ENCODE results near the gene SPEG.

SPEG gene

GRCh38 chr2:219464286-219465032, 29.8 kb downstream of the SPEG start:
- no peak for TF ChIP-seq FOXM1 (IDR thresholded peaks at IDR 0.05; ENCODE audit: borderline replicate concordance, low read depth)
- no peak for TF ChIP-seq TCF12 (IDR thresholded peaks at IDR 0.05; ENCODE audit: low read depth)
- TF ChIP-seq EGR1 (IDR thresholded peaks at IDR 0.05), result no peak
- TF ChIP-seq TAF1 (IDR thresholded peaks at IDR 0.05; ENCODE audit: low read depth), result no peak
- TF ChIP-seq, protein P1, sequence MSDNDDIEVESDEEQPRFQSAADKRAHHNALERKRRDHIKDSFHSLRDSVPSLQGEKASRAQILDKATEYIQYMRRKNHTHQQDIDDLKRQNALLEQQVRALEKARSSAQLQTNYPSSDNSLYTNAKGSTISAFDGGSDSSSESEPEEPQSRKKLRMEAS (IDR thresholded peaks at IDR 0.05), result no peak
- no peak for TF ChIP-seq EP300 (IDR thresholded peaks at IDR 0.05; ENCODE audit: borderline replicate concordance)
- TF ChIP-seq ZBTB7A (IDR thresholded peaks at IDR 0.05; ENCODE audit: low read depth), result no peak
- TF ChIP-seq, protein P2, sequence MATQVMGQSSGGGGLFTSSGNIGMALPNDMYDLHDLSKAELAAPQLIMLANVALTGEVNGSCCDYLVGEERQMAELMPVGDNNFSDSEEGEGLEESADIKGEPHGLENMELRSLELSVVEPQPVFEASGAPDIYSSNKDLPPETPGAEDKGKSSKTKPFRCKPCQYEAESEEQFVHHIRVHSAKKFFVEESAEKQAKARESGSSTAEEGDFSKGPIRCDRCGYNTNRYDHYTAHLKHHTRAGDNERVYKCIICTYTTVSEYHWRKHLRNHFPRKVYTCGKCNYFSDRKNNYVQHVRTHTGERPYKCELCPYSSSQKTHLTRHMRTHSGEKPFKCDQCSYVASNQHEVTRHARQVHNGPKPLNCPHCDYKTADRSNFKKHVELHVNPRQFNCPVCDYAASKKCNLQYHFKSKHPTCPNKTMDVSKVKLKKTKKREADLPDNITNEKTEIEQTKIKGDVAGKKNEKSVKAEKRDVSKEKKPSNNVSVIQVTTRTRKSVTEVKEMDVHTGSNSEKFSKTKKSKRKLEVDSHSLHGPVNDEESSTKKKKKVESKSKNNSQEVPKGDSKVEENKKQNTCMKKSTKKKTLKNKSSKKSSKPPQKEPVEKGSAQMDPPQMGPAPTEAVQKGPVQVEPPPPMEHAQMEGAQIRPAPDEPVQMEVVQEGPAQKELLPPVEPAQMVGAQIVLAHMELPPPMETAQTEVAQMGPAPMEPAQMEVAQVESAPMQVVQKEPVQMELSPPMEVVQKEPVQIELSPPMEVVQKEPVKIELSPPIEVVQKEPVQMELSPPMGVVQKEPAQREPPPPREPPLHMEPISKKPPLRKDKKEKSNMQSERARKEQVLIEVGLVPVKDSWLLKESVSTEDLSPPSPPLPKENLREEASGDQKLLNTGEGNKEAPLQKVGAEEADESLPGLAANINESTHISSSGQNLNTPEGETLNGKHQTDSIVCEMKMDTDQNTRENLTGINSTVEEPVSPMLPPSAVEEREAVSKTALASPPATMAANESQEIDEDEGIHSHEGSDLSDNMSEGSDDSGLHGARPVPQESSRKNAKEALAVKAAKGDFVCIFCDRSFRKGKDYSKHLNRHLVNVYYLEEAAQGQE (IDR thresholded peaks at IDR 0.05; ENCODE audit: low read depth), result no peak
- TF ChIP-seq YY1 (IDR thresholded peaks at IDR 0.05; ENCODE audit: low read depth), result no peak
- TF ChIP-seq USF1 (IDR thresholded peaks at IDR 0.05), result no peak
- no peak for TF ChIP-seq TEAD4 (IDR thresholded peaks at IDR 0.05)
- TF ChIP-seq NFIC (IDR thresholded peaks at IDR 0.05), result no peak
- TF ChIP-seq CREB1 (IDR thresholded peaks at IDR 0.05; ENCODE audit: low read depth), result no peak
- TF ChIP-seq RAD21 (IDR thresholded peaks at IDR 0.05; ENCODE audit: low read depth), result no peak
- TF ChIP-seq CEBPB (IDR thresholded peaks at IDR 0.05), result no peak

DNA sequence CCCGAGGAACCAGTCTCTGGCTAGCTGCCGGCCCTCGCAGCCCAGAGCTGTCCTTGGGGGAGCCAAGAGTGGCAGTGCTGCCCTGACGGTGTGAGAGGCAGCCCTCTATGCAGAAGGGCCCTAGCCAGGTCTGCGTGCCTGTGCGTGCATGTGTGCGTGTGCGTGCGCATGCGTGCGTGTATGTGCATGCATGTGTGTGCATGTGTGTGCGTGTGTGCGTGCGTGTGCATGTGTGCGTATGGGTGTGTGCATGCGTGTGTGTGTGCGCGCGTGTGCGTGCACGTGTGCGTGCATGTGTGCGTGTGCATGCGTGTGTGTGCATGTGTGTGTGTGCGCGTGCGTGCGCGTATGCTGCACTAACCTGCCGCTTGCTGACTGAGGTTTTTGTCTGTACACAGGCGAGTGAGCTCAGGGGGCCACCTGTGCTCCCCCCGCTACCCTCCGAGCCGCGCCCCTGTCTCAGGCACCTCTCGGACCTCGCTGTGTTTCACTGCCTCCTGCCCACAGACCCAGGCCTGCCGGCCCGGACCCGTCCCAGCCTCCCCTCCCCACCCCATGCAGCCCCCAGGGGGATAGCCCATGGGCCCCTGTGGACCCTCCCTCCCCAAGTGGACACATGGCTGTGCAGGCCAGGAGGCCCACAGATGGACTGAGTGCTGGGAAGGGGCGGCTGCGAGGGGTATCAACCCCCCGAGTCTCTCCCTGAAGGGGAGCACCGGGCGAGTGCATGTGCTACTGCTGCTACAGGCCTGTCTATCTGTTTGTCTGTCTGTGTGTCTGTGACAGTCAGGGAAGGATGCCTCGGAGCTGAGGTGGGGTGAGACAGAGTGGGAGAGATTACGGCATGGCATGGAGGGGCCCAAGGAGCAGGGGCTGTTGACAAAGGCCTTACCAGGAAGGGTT, 31.3 kb downstream of the SPEG start:
- TF ChIP-seq USF1 (IDR thresholded peaks at IDR 0.05) (no peak), CEBPB (IDR thresholded peaks at IDR 0.05) (no peak), ZBTB7A (IDR thresholded peaks at IDR 0.05; ENCODE audit: low read depth) (no peak), TEAD4 (IDR thresholded peaks at IDR 0.05) (no peak), TCF12 (IDR thresholded peaks at IDR 0.05; ENCODE audit: low read depth) (no peak), NFIC (IDR thresholded peaks at IDR 0.05) (no peak), EP300 (IDR thresholded peaks at IDR 0.05; ENCODE audit: borderline replicate concordance) (no peak), YY1 (IDR thresholded peaks at IDR 0.05; ENCODE audit: low read depth) (no peak), TAF1 (IDR thresholded peaks at IDR 0.05; ENCODE audit: low read depth) (no peak)
- TF ChIP-seq, protein P2 (IDR thresholded peaks at IDR 0.05; ENCODE audit: low read depth), result no peak
- TF ChIP-seq, protein P1 (IDR thresholded peaks at IDR 0.05), result no peak

GRCh38 chr2:219466816-219467735, 32.4 kb downstream of the SPEG start:
- TF ChIP-seq CEBPB (IDR thresholded peaks at IDR 0.05) (no peak), TAF1 (IDR thresholded peaks at IDR 0.05; ENCODE audit: low read depth) (no peak)

GRCh38 chr2:219467736-219468075, 33.1 kb downstream of the SPEG start:
- TF ChIP-seq CREB1 (IDR thresholded peaks at IDR 0.05; ENCODE audit: low read depth) (no peak), FOXM1 (IDR thresholded peaks at IDR 0.05; ENCODE audit: borderline replicate concordance, low read depth) (no peak), CEBPB (IDR thresholded peaks at IDR 0.05) (no peak), RAD21 (IDR thresholded peaks at IDR 0.05; ENCODE audit: low read depth) (no peak), TCF12 (IDR thresholded peaks at IDR 0.05; ENCODE audit: low read depth) (no peak)
